Cardiac fibroblast (primary cell): ENCODE results near the gene RSPRY1.

Experiments
- DNase-seq, 2 donors: peaks; one replicate each; pipeline versions ENCODE4 v3.0.0 to v3.0.0-alpha.2; 2010; ENCODE audit warnings: low read depth in 2 of 2
- H3K4me3 ChIP-seq, 2 donors: replicated peaks in 1 of 2; 1 replicate in 1 of 2; 2 replicates in 1 of 2; pipeline ENCODE4 v1.5.1; 2011; ENCODE audit warnings: low read depth in 2 of 2, low read length in 2 of 2, mild to moderate bottlenecking in 2 of 2, moderate library complexity in 1 of 2
- TF ChIP-seq, protein P1 (sequence below): IDR thresholded peaks from one replicate; pipeline ENCODE4 v1.5.1; 2011; ENCODE audit warnings: low read depth, mild to moderate bottlenecking, low read length, inconsistent platforms

RSPRY1 gene

DNA sequence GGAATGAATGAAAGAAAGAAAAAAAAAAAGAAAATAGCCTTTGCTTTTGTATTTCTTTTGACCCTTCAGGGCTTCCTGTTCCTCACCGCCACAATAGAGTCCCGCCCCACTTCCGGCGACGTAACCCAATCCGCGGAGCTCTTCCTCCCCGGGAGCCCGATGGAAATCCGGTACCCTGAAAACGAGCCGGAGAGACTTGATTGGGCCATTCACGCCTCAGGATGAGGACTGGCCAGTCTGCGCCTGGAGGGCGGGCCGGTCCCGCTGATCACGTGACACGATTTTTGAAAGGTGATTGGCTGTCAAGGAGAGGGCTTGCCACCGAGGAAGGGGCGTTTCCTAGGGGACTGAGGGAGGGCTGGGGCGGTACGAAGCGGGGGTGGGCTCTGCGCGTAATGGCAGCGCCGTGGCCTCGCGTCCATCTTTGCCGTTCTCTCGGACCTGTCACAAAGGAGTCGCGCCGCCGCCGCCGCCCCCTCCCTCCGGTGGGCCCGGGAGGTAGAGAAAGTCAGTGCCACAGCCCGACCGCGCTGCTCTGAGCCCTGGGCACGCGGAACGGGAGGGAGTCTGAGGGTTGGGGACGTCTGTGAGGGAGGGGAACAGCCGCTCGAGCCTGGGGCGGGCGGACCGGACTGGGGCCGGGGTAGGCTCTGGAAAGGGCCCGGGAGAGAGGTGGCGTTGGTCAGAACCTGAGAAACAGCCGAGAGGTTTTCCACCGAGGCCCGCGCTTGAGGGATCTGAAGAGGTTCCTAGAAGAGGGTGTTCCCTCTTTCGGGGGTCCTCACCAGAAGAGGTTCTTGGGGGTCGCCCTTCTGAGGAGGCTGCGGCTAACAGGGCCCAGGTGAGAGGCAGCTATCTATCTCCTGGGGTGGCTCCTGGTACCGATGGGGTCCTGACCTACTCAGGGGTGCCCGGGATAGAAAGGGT lies at the start of gene RSPRY1, which contains the start of gene PSME3IP1:
Gene RSPRY1, plus strand, starts transcription at position 385 of the 927 bp plus-strand sequence. CDS start 18,330 bp downstream, outside the sequence.
Gene PSME3IP1, minus strand, starts transcription at position 95 of the 927 bp plus-strand sequence. CDS start 12,185 bp downstream, outside the sequence.
- peak; percentile 100 for DNase-seq
- TF ChIP-seq, protein P1, sequence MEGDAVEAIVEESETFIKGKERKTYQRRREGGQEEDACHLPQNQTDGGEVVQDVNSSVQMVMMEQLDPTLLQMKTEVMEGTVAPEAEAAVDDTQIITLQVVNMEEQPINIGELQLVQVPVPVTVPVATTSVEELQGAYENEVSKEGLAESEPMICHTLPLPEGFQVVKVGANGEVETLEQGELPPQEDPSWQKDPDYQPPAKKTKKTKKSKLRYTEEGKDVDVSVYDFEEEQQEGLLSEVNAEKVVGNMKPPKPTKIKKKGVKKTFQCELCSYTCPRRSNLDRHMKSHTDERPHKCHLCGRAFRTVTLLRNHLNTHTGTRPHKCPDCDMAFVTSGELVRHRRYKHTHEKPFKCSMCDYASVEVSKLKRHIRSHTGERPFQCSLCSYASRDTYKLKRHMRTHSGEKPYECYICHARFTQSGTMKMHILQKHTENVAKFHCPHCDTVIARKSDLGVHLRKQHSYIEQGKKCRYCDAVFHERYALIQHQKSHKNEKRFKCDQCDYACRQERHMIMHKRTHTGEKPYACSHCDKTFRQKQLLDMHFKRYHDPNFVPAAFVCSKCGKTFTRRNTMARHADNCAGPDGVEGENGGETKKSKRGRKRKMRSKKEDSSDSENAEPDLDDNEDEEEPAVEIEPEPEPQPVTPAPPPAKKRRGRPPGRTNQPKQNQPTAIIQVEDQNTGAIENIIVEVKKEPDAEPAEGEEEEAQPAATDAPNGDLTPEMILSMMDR = no peak

DNA sequence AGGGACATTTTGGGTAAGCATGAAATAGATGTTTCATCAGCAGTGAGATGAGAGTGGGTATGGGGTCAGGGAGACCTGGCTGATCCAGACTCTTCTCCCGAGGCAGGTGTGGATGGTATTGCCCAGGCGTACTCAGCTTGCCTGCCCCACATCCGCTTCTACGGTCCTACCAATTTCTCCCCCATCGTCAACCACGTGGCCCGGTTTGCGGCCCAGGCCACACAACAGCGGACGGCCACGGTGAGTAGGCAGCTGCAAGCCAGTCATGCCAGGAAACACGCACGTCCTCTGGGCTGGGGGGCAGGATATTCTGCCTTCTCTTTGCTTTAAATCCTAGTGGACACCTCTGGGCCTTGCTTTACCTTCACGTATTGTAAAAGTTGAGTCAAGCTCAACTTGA lies 49.1 kb upstream of the RSPRY1 start:
- H3K4me3 ChIP-seq = no peak overlapping the region
- no peak for DNase-seq
- TF ChIP-seq, protein P1 = no peak

More for the DNA sequence above, at the start of gene RSPRY1, which contains the start of gene PSME3IP1:
- peak within 1 kb of the TSS; percentile 92 to 99 for H3K4me3 ChIP-seq

DNA sequence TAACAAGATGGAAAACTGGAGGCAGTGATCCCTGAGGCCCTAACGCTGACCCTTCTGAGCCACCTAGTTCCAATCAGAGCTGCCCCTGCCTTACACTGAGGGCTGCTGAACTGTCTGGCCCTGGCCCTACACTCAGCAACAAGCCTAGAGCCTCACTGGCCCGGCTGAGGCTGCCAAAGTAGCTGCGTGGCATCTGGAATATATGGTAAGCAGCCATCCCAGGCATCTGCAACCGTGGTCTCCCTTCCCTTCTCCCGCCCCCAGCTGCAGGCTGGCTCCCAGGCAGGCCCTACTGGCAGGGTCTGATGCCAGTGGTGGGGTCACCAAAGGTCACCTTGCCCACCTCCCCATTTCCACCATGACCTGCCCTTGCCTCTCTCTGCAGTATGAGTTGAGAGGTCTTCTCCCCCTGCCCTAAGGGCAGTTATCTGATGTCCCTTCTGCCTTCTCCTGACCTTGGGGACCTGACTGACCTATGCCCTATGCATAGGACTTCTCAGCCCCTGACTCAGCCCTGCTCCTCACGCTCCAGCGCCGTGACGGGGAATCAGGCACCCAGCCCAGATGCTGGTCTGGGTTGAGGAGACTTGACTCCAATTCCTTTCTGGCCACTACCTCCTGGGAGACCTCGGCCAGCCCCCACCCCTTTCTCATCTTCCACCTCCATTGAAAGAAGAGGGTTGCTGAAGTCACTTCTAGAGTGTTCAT lies 48.4 kb upstream of the RSPRY1 start:
- no peak for DNase-seq
- H3K4me3 ChIP-seq = no peak overlapping the region
- TF ChIP-seq, protein P1 = no peak

DNA sequence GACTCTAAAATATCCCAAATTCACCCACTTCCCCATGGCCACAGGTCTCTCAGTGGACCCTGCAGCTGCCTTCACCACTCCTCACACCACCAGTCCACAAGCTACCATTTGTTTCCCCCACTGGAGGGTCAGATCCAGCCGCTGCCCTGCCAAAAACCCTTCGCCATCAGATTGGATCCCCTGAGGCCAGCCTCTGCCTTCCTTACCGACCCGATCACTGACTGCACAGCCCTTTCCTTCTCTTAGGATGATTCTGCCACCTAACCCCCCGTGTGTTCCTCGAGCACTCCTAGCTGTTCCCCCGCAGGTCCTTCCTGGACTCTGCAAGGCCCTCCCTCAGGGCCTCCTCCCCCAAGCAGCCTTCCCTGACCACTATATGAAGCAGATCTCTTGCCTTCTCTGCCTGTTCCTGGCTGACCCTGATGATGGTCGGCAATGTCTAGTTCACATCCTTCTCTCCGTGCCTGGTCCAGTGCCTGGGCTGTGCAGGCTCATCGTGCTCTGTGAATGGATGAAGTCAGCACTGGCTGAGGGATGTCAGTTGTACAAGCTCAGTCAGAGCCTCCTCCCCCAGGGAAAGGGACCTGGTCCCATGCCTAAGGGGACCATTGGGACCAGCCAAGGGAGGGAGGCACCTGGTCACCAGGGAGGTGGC lies 47.7 kb upstream of the RSPRY1 start:
- H3K4me3 ChIP-seq = no peak overlapping the region
- no peak for DNase-seq
- TF ChIP-seq, protein P1 = no peak

DNA sequence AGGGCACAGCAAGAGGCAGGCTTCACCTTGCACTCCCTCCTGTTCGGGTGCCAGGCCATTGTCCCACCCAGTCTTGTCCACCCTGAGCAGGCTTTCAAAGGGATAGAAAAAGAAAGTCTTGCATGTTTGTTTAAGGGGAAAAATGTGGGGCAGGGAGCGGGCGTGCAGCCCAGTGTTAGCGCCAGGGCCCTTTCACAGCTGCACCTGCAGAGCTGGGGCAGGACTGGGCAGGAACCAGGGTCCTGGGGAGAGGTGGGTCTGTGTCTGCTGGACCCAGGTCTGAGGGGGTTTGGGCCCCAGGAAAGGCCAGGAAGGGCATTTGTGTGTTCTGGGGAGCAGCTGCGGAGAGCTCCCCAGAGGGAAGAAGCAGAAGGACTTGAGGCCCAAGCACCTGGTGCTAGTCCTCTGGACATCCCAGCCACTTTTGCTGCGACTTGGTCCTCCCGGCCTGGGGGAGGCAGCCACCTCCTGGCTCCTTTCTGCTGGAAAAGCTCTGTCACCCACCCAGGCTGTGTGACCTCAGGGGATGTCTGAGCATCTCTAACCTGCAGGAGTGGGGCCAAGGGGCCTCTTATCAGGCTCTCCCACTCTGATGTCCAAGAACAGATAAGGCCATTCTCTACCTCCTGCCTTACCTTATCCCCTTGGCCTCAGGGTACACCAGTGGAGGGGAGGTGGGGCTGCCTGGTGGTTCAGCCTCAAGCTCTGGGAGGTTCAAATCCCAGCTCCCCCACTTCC lies 45.0 kb upstream of the RSPRY1 start:
- TF ChIP-seq, protein P1 = no peak
- H3K4me3 ChIP-seq = no peak overlapping the region
- DNase-seq = no peak
